Thyroid gland (tissue), 4 donors: ENCODE data around the gene GDF11.

Experiments used
- CTCF ChIP-seq, 6 experiments: fragments of 200-600 bp in 3 of 6; fragments of 450-650 bp in 3 of 6; sonication (generic) in 3 of 6; IDR thresholded peaks; one replicate each; pipeline ENCODE4 v1.5.1; 2016 to 2019; ENCODE audit warnings: antibody characterized with exemption in 6 of 6, mild to moderate bottlenecking in 2 of 6, inconsistent platforms in 1 of 6, moderate library complexity in 1 of 6
- POLR2A ChIP-seq, 2 donors: fragments of 450-650 bp; IDR thresholded peaks; one replicate each; pipeline ENCODE4 v1.6.1; 2017; ENCODE audit warnings: antibody characterized with exemption in 2 of 2, mild to moderate bottlenecking in 2 of 2, moderate library complexity in 1 of 2

GRCh38 chr12:55777856-55778255, 34.9 kb downstream of the GDF11 start:
- TF ChIP-seq CTCF (IDR thresholded peaks at IDR 0.05) (no peak), POLR2A (IDR thresholded peaks at IDR 0.05) (no peak)
